Fibroblast of gingiva (primary cell): ENCODE measurements around the gene MYADM.

Source experiments
- DNase-seq: peaks from one replicate; pipeline ENCODE4 v3.0.0-alpha.2; 2011; ENCODE audit warnings: low read depth

Gene MYADM

GRCh38 chr19:53885036-53885435 is 17.4 kb downstream of the MYADM start:
- DNase-seq, result no peak

DNA sequence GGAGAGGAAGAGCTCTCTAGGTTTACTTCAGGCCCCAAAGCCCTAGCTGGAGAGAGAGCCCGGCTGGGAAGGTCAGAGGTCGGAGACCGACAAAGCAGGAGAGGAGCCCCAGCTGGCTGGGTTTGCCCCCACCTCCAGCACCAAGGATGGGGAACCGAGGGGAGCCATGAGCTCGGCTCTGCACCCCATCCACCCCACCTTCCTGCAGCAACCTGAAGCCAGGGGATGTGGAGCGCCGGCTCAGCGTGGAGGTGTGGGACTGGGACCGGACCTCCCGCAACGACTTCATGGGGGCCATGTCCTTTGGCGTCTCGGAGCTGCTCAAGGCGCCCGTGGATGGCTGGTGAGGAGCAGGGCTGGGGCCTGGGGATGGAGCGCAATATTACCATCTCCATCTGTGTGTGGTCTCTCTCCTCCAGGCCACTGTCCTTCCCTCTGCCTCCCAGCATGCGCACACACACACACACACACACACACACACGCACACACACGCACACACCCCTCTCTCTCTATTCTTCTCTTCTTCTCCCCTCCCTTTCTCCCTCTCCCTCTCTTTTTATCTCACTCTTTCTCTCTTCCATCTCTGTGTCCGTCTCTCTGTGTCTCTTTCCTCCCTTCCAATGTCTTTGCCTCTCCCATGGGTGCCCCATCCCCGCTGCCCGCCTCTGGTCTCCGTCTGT is 24.8 kb downstream of the MYADM start:
- no peak for DNase-seq

GRCh38 chr19:53892981-53893325 is 25.3 kb downstream of the MYADM start:
- DNase-seq, result no peak

DNA sequence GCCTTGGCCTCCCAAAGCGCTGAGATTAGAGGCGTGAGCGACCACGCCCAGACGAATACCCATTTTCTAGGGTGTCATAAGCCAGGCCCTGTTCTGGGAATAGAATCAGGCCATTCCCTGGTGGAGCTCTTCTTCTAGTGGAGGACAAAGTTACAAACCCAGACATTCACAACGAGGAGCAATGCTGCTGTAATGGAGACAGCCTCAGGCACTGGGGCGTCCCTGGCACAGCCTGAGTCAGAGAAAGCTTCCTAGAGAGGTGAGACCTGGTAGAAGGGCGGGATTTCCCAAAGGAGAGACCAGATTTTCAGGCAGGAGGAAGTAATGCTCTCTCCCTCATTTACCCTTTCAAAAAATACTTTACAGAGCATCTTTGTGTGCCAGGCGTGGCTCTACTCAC is 27.0 kb downstream of the MYADM start:
- DNase-seq, result no peak

DNA sequence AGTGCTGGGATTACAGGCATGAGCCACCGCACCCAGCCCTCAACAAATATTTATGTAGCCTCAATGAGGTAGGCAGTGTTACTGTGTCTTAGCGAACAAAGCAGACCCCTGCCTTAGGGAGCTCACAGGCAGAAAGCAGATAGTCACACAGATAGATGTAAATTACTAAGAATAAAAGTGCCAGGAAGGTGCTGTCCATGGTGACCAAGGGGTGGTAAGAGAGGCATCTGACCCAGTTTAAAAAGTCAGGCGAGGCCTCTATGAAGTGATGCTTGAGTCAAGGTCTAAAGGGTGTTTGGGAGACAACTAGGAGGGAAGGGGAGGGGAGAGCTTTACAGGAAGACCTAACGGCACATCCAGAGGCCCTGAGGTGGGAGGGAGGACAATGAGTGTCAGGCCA is 29.0 kb downstream of the MYADM start:
- no peak for DNase-seq

GRCh38 chr19:53897459-53897858 is 29.8 kb downstream of the MYADM start:
- no peak for DNase-seq

DNA sequence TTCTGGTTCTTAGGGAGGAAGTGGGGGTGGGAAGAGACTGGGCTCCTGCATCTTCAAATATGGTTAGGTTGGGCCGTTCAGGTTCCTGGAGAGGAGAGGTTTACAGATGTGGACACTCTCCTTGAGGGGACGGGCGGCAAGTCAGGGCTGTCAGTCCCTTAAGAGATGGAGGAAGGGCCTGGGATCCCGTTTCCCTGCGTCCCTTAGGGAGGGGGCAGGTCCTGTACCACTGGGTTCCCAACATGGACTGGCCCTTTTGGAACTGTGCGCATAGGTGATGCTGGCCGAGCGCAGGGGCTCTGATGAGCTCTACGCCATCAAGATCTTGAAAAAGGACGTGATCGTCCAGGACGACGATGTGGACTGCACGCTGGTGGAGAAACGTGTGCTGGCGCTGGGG is 30.5 kb downstream of the MYADM start:
- DNase-seq, result no peak

GRCh38 chr19:53898636-53899341 is 31.1 kb downstream of the MYADM start:
- no peak for DNase-seq

GRCh38 chr19:53900191-53900860 is 32.6 kb downstream of the MYADM start:
- no peak for DNase-seq

DNA sequence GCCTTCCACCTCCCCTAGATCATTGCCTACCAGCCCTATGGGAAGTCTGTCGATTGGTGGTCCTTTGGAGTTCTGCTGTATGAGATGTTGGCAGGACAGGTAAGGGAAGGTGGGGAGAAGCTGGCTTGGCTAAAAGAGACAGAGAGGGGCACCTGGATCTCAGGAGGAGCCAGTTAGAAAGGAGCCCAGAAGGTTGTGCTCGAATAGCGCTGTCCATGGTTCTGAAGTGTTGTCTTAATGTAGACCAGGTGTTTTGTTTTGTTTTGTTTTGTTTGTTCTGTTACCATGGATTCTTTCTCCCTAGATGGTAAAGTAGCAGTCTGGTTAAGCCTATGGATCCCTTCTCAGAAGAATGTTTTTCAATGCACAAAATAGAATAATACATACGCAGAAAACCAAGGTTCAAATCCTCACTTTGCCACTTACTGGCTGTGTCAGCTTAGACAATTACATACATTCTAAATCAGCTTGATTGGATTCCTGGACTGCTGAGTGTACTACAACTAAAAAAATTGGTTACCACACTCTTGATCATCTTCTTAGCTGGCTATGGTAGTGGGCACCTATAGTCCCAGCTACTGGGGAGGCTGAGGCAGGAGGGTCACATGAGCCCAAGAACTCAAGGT is 35.5 kb downstream of the MYADM start:
- DNase-seq, result no peak

GRCh38 chr19:53904909-53905308 is 37.2 kb downstream of the MYADM start:
- DNase-seq, result no peak

GRCh38 chr19:53905787-53906186 is 38.1 kb downstream of the MYADM start:
- no peak for DNase-seq

DNA sequence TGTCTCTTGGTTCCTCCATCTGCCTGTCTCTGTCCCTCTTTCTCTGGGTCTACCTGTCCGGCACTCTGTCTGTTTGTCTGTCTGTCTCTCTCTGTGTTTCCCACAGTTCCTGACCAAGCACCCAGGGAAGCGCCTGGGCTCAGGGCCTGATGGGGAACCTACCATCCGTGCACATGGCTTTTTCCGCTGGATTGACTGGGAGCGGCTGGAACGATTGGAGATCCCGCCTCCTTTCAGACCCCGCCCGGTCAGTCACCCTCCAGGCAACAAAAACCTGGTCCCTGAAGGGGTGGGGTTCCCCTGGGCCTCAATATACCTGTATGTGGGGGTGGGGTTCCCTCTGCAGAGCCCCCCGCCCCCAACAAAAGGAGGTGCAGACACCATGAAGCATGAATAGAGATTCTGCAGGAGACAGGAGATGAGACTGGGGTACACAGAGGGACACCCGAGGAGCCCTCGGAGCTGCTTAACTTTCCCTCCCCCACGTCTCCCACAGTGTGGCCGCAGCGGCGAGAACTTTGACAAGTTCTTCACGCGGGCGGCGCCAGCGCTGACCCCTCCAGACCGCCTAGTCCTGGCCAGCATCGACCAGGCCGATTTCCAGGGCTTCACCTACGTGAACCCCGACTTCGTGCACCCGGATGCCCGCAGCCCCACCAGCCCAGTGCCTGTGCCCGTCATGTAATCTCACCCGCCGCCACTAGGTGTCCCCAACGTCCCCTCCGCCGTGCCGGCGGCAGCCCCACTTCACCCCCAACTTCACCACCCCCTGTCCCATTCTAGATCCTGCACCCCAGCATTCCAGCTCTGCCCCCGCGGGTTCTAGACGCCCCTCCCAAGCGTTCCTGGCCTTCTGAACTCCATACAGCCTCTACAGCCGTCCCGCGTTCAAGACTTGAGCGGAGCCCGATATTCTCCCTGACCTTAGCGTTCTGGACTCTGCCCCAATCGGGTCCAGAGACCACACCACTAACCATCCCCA is 38.8 kb downstream of the MYADM start:
- DNase-seq, result no peak

DNA sequence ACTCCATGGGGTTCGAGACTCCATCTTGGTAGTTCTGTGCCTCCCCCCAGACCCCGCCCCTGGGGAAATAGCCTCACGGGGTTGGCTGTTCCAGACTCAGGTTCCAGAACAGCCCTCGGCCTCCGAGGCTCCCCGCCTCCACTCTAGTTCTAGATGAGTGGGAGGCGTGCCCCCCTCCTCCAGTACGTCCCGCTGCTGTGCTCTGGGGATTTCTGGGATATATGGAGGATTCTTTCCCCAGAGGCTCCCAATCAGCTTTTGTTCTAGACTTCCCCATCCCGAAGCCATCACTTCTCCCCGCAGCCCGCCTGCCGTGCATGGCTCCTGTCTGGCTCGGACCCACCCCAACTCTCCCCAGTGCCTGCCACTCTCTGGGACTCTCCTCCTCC is 39.5 kb downstream of the MYADM start:
- DNase-seq, result no peak

GRCh38 chr19:53907690-53908089 is 40.0 kb downstream of the MYADM start:
- no peak for DNase-seq

DNA sequence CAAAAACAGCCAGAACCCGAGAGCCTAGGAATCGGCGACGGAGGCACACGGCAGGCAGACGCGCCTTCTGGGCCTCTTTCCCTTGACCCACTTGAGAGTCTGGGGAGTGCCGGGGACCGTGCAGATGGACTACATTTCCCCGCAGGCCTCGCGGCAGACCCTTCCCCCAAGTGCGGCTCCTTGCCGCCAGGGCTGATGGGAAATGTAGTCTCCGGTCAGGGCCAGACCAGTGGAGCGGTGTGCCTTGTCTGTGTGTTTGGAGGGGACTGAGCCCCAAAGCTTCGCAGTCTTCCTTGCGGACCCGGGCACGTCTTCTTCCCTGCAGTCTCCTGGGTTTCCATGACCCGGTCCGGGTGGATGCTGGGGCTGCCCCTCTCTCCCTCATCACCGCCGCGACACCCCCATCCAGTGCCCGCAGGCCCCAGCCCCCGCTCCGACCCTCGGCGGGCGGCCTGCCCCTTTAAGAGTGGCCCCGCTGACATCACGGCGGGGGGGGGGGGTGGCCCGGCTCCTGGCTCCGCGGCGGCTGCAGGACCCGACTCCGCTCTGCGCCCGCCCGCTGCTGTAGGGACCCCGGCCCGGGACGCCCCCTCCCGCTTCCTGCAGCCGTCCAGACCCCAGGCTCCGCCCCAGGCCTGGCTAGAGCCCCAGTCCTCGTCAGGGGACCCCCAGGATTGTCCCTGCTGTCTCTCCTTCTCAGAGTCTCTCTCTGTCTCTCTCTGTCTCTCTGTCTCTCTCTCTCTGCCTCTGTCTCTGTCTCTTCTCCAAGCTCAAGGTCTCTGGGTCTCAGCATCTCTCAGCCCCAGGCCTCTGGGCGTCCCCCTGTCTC is 40.6 kb downstream of the MYADM start:
- no peak for DNase-seq

DNA sequence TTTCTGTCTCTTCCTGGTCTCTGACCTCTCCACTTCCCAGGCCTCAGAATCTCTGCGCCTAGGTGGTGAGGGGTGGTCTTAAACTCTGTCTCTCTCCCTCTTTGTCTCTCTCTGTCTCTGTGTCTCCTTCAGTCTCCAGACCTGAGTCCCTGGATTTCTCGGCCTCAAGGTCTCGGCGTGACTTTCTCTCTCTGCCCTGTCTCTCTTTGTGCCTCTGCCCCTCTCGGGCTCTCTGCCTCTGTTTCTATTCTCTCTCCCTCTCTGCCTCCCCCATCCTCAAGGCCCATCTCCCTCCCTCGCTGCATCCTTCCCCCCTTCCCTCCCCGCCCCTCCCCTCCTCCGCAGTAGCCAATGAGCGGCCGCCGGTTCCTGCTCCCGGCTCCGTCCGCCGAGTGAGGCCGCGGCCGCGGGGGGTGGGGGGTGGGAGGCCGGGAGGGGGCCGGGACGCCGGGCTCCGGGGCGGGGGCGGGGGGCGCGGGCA is 41.3 kb downstream of the MYADM start, which contains the start of gene CACNG7:
Gene CACNG7, plus strand, starts transcription at position 344 of the 481 bp plus-strand sequence. CDS start 3,554 bp downstream, outside the sequence.
- no peak for DNase-seq

DNA sequence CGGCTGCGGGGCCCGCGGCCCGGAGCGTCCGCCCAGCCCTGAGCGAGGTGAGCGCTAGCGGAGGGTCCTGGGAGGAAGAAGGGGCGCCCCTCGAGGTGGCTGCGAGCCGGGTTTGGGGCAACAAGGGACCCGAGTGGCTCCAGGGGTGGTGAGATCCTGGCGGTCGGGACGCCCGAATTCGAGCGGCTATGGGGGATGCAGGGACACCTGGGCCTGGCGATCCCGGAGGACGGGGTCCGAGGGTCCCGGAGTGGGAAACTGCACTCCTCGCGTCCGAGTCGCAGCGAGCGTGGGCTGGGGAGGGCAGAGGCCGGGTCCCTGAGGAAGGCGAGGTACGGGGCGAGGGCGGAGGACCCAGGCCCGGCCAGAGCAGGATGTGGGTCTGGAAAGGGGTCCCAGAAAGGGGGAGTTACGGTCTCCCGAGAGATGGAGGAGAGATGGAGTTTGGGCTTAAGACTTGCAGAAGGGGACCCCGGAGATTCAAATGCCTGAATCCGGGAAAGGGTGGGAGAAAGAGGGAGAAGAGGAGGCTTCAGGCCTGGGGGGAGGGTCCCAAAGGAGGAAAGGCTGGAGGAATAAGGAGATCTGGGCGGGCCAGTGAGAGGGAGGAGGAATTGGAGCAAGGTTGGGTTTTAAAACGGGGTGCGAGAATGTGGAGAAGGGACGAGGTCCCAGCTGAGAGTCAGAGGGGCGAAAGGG is 41.9 kb downstream of the MYADM start:
- no peak for DNase-seq

DNA sequence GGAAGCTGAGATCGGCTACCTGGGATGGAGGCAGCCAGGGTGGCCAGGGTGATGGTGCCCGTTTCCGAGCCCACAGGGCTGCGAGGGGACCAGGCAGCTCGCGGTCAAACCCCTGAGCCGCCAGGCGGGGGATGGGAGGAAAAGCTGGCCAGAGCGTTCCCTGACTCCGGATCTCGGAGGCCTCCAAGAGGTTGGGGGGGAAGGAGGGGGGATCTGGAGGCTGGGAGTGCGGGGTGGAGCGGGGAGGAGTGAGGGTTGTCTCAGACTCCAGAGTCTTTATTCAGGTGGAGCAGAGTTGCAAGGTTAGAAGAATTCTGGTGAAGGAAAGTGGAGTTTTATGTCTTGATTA is 42.5 kb downstream of the MYADM start:
- DNase-seq, result no peak

DNA sequence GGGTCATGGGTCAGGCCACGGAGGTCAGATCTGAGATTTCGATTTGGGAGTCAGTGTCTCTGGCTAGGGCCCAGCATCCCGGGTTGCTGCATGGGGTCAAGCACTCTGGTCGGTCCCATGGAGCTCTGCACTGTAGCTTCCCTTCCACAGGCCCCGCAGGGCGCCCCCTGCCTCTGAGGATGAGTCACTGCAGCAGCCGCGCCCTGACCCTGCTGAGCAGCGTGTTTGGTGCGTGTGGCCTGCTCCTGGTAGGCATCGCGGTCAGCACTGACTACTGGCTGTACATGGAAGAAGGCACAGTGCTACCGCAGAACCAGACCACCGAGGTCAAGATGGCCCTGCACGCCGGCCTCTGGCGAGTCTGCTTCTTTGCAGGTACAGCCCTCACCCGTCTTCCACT is 45.0 kb downstream of the MYADM start:
- DNase-seq, result no peak
